GM12874 (cell line): ENCODE results near the gene SDK1.

Experiments
- CTCF ChIP-seq: IDR thresholded peaks from 2 replicates; pipeline ENCODE4 v1.5.1; 2011; ENCODE audit warnings: low read depth, mild to moderate bottlenecking, control low read depth, low read length, moderate library complexity; ENCODE audit not compliant: insufficient read depth

Gene SDK1

GRCh38 chr7:4248295-4248694 lies 947.2 kb downstream of the SDK1 start:
- TF ChIP-seq CTCF: no peak

- TF ChIP-seq CTCF: no peak
These were observed 948.2 kb downstream of the SDK1 start for GRCh38 chr7:4249241-4249640.

GRCh38 chr7:4255336-4255735 lies 954.3 kb downstream of the SDK1 start:
- TF ChIP-seq CTCF: no peak

- TF ChIP-seq CTCF: no peak
These were observed 955.2 kb downstream of the SDK1 start for GRCh38 chr7:4256286-4256685.

DNA sequence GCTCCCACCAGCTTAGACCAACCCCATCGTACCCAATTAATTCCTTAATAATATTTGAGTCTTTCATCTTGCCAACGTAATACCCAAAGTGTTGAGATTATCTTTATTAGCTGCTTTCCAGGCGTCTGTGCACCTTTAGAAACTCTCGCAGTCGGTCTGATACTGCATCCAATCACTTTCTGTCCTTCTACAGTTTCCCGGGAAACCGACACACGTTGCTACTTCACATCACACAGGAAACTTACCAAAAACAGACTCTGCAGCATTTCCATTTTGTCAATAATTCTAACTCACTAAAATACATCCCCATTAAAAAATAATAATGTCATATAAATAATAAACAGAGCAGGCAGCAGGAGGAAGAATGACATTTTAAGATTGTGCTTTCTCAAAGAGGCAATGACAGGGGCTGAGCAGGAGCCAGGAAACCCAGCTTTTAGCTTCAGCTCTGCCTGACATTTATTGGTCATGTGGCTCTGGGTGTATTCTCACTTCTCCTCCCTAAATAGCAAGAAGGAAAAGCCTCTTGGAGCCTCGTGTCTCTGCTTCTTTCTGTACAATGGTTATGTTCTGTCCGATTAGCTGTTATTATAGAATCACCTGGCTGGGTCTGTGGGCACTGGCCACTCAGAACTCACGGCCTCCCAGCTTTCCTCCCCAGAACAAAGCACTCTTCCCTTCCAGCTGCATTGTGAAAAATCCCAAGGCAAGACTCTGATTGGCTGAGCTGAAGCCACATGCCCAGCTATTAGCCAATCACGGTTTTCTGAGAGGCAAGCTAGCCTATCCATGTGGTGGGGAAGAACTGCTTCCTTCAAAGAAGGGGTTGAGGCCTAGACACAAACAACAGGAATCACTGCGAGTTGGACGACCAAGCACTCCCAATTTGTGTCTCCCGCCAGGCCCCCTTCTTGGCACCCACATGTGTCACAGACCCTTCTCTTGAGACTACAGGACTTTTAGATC lies 956.4 kb downstream of the SDK1 start:
- TF ChIP-seq CTCF: no peak

DNA sequence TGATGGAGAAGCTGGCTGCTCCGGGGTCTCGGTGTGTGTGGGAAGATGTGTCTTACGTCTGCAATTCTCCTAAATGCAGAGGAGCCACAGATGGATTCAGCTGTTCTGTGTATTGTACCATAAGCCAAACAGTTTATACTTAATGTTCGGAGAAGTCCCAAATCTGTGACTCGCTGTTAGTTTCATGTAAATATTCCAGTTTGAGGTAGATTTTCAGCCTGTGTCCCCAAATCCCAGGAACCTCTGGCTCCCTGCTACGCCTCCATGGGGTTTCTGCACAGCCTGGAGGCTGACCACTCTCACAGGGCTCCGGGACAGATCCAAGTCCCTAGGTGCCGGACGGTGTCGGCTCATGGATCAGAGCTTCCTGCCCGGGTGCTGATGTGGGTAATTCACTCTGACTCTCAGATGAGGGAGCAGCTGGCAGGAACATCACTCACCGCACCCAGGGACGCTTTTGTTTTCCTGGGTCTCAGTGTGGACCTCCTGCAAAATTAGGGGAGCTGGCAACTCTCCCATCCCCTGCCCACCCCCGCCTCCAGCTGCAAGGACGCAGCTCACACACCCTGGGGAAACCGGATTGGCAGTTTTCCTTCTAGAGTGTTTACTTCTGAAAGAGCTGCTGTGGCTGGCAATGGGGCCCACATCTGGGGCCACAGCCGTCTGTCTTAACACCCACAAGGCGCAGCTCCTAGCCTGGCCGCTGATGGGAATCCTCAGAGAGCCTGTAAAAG lies 960.0 kb downstream of the SDK1 start:
- no peak for TF ChIP-seq CTCF

DNA sequence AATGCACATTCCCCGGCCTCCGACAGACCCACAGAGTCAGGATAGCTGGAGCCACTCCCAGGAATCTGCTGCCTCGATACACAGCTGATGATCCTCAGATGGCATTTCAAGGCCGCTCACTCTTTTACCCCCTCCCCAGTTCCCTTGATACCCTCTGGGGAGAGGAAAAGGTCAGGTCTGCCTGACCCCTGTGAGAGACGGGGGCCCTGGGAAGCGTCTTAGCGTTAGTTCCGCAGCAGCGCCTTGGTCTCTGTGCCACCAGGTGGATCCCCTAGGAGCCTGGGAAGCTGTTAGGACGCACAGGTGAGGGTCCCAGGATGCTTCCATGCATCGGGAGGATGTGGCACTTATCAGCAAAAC lies 960.5 kb downstream of the SDK1 start:
- TF ChIP-seq CTCF: no peak
